ENCODE data around the gene PHF21A. TPM values are rescaled to one million over a fixed set of nuclear protein-coding genes. Genes with fewer than 3 reads are reported as not detected.

Gene PHF21A
- total and polyA plus RNA-seq, 12 donors = 9.6 to 48.0 (median 35.9) TPM

- Histone ChIP-seq H3K27ac (no peak overlapping the region), H3K9me3 (no peaks in the 10 kb centered on the region), H3K27me3 (no peaks in the 10 kb centered on the region), H3K36me3 (peaks cover 0 to 75% (median 36%) of the 10 kb centered on the region in 9 donors), H3K4me3 (no peak overlapping the region), H3K4me1 (peaks cover 0 to 24% (median 13%) of the 10 kb centered on the region in 9 donors)
- intact Hi-C loops (cut with DNase I) = no loop called here
- no peak for TF ChIP-seq CTCF (IDR thresholded peaks at IDR 0.05)
- 82 to 85% methylated on average over 15 of the region's 15 CpGs for WGBS, 2 donors
- ATAC-seq (no peak), DNase-seq (no peak)
Observed at GRCh38 chr11:45933131-45933831, 188.0 kb downstream of the PHF21A start.

- H3K4me1 ChIP-seq = peaks cover 0 to 24% (median 13%) of the 10 kb centered on the region in 9 donors
- WGBS, 2 donors = 86 to 89% methylated on average over 8 of the region's 8 CpGs
- no peak overlapping the region for H3K4me3 ChIP-seq
- no peak for DNase-seq
- no peak overlapping the region for H3K27ac ChIP-seq
- H3K27me3 ChIP-seq = no peaks in the 10 kb centered on the region
- H3K36me3 ChIP-seq = peaks cover 0 to 64% (median 29%) of the 10 kb centered on the region in 9 donors
- intact Hi-C loops (cut with DNase I) = no loop called here
- TF ChIP-seq CTCF (IDR thresholded peaks at IDR 0.05) = no peak
- no peak for ATAC-seq
- H3K9me3 ChIP-seq = no peaks in the 10 kb centered on the region
Observed at GRCh38 chr11:45932217-45932616, 189.0 kb downstream of the PHF21A start.

- ATAC-seq = no peak
Observed at GRCh38 chr11:45931739-45932138, 189.5 kb downstream of the PHF21A start.

GRCh38 chr11:45930951-45931570 is 190.2 kb downstream of the PHF21A start:
- peaks cover 0 to 53% (median 23%) of the 10 kb centered on the region in 9 donors for H3K36me3 ChIP-seq
- intact Hi-C loops (cut with DNase I) = no loop called here
- peaks cover 0 to 24% (median 13%) of the 10 kb centered on the region in 9 donors for H3K4me1 ChIP-seq
- ATAC-seq (peak in 2 of 8 donors; percentile 23 to 28), DNase-seq (no peak)
- WGBS, 2 donors = 82 to 86% methylated on average over 8 of the region's 8 CpGs
- peak overlapping the region in 5 of 10 donors; percentile 10 to 63 (median 29) for H3K27ac ChIP-seq
- TF ChIP-seq CTCF (IDR thresholded peaks at IDR 0.05) = no peak
- H3K4me3 ChIP-seq = no peak overlapping the region
- no peaks in the 10 kb centered on the region for H3K27me3 ChIP-seq
- H3K9me3 ChIP-seq = no peaks in the 10 kb centered on the region

More at GRCh38 chr11:45931739-45932138, 189.5 kb downstream of the PHF21A start:
- no peak overlapping the region for H3K4me3 ChIP-seq
- no peaks in the 10 kb centered on the region for H3K27me3 ChIP-seq
- peaks cover 0 to 24% (median 13%) of the 10 kb centered on the region in 9 donors for H3K4me1 ChIP-seq
- WGBS, 2 donors = 87 to 93% methylated on average over 10 of the region's 10 CpGs
- DNase-seq = no peak
- H3K27ac ChIP-seq = no peak overlapping the region
- no peak for TF ChIP-seq CTCF (IDR thresholded peaks at IDR 0.05)
- H3K9me3 ChIP-seq = no peaks in the 10 kb centered on the region
- intact Hi-C loops (cut with DNase I) = no loop called here
- H3K36me3 ChIP-seq = peaks cover 0 to 59% (median 29%) of the 10 kb centered on the region in 9 donors

Measured in heart right ventricle (tissue), 16 donors.